ENCODE measurements around the gene ARID5A. TPM values are rescaled to one million over a fixed set of nuclear protein-coding genes. Genes with fewer than 3 reads are reported as not detected.

The ARID5A gene, protein sequence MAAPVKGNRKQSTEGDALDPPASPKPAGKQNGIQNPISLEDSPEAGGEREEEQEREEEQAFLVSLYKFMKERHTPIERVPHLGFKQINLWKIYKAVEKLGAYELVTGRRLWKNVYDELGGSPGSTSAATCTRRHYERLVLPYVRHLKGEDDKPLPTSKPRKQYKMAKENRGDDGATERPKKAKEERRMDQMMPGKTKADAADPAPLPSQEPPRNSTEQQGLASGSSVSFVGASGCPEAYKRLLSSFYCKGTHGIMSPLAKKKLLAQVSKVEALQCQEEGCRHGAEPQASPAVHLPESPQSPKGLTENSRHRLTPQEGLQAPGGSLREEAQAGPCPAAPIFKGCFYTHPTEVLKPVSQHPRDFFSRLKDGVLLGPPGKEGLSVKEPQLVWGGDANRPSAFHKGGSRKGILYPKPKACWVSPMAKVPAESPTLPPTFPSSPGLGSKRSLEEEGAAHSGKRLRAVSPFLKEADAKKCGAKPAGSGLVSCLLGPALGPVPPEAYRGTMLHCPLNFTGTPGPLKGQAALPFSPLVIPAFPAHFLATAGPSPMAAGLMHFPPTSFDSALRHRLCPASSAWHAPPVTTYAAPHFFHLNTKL
- total RNA-seq = 100 to 1,000 TPM in 1 of 4 donors, 10 to 100 TPM in 2, 1 to 10 TPM in 1; 9.8 to 113 (median 18.1) TPM

- TF ChIP-seq POLR2AphosphoS5 (IDR thresholded peaks at IDR 0.05) (peak; percentile 95 to 98 (median 97)), POLR2A (IDR thresholded peaks at IDR 0.05) (peak; percentile 80), EP300 (IDR thresholded peaks at IDR 0.05; ENCODE audit: low read depth) (no peak)
- TF ChIP-seq, protein P1, sequence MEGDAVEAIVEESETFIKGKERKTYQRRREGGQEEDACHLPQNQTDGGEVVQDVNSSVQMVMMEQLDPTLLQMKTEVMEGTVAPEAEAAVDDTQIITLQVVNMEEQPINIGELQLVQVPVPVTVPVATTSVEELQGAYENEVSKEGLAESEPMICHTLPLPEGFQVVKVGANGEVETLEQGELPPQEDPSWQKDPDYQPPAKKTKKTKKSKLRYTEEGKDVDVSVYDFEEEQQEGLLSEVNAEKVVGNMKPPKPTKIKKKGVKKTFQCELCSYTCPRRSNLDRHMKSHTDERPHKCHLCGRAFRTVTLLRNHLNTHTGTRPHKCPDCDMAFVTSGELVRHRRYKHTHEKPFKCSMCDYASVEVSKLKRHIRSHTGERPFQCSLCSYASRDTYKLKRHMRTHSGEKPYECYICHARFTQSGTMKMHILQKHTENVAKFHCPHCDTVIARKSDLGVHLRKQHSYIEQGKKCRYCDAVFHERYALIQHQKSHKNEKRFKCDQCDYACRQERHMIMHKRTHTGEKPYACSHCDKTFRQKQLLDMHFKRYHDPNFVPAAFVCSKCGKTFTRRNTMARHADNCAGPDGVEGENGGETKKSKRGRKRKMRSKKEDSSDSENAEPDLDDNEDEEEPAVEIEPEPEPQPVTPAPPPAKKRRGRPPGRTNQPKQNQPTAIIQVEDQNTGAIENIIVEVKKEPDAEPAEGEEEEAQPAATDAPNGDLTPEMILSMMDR (IDR thresholded peaks at IDR 0.05) = peak; percentile 50 to 80 (median 53)
- Histone ChIP-seq H3K4me1 (peaks cover 33 to 85% (median 70%) of the 10 kb centered on the region in 4 donors), H3K27me3 (no peaks in the 10 kb centered on the region), H3K36me3 (no peaks in the 10 kb centered on the region), H3K4me3 (peak within 1 kb of the TSS; percentile 83 to 99 (median 98)), H3K27ac (peak within 1 kb of the TSS; percentile 97 to 99 (median 99)), H3K9me3 (no peaks in the 10 kb centered on the region)
- in situ Hi-C loops (cut with MboI; ENCODE audit: low pct_ligation_motif_present in 1 of 4, low pct_unique_long_range_greater_than_20kb in 1 of 4, low sequenced_read_pairs in 3 of 4) (no loop called here), intact Hi-C loops (cut with DNase I; ENCODE audit: low total_unique reads) (no loop called here)
- 0 to 1% methylated on average over 13 to 29 of the region's 69 CpGs for WGBS, 2 donors (ENCODE audit: low coverage in 1 of 2)
- DNase-seq = peak; percentile 96
These were observed at the start of gene ARID5A for GRCh38 chr2:96536445-96537065. TSS of gene ARID5A (plus strand) at chr2:96536752. CDS start at chr2:96536827, 75 bp downstream.

DNA sequence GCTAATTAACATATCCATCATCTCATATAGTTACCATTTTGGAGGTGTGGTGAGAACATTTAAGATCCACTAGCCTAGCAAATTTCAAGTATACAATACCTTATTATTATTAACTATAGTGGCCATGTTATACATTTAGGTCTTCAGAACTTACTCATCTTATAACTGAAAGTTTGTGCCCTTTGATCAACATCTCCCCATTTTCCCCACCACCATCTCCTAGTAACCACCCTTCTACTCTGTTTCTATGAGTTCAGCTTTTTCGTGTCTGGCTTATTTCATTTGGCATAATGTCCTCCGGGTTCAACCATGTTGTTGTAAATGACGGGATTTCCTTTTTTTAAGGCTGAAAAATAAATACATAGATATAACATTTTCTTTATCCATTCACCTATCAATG lies 47.3 kb upstream of the ARID5A start:
- no peak overlapping the region for H3K27ac ChIP-seq
- no peaks in the 10 kb centered on the region for H3K27me3 ChIP-seq
- intact Hi-C loops (cut with DNase I; ENCODE audit: low total_unique reads) (no loop called here), in situ Hi-C loops (cut with MboI; ENCODE audit: low pct_ligation_motif_present in 1 of 4, low pct_unique_long_range_greater_than_20kb in 1 of 4, low sequenced_read_pairs in 3 of 4) (no loop called here)
- no peak overlapping the region for H3K4me3 ChIP-seq
- H3K4me1 ChIP-seq = peaks cover 0 to 15% (median 12%) of the 10 kb centered on the region in 4 donors
- TF ChIP-seq POLR2A (IDR thresholded peaks at IDR 0.05) = no peak
- TF ChIP-seq POLR2AphosphoS5 (IDR thresholded peaks at IDR 0.05) = no peak
- no peak for TF ChIP-seq EP300 (IDR thresholded peaks at IDR 0.05; ENCODE audit: low read depth)
- TF ChIP-seq, protein P1 (IDR thresholded peaks at IDR 0.05) = no peak
- H3K9me3 ChIP-seq = no peaks in the 10 kb centered on the region
- WGBS, 2 donors (ENCODE audit: low coverage in 1 of 2) = 79 to 96% methylated on average over 3 of the region's 3 CpGs
- DNase-seq = no peak
- no peaks in the 10 kb centered on the region for H3K36me3 ChIP-seq

DNA sequence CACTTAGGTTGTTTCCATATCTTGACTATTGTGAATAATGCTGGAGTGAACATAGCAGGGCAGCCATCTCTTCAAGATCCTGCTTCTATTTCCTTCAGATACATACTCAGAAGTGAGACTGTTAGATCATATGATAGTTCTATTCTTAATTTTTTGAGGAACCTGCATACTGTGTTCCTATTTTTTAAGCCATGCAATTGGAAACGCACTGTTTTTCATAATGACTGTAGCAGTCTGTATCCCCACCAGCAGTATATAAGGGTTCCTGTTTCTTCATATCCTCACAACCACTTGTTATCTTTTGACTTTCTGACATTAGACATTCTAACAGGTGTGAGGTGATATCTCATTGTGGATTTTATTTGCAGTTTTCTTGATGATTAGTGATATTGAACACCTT lies 46.9 kb upstream of the ARID5A start:
- no peaks in the 10 kb centered on the region for H3K27me3 ChIP-seq
- H3K4me1 ChIP-seq = peaks cover 0 to 15% (median 12%) of the 10 kb centered on the region in 4 donors
- intact Hi-C loops (cut with DNase I; ENCODE audit: low total_unique reads) = no loop called here
- in situ Hi-C loops (cut with MboI; ENCODE audit: low pct_ligation_motif_present in 1 of 4, low pct_unique_long_range_greater_than_20kb in 1 of 4, low sequenced_read_pairs in 3 of 4) = no loop called here
- no peak overlapping the region for H3K27ac ChIP-seq
- DNase-seq = no peak
- H3K9me3 ChIP-seq = no peaks in the 10 kb centered on the region
- H3K4me3 ChIP-seq = no peak overlapping the region
- no peaks in the 10 kb centered on the region for H3K36me3 ChIP-seq
- TF ChIP-seq POLR2AphosphoS5 (IDR thresholded peaks at IDR 0.05) = no peak
- TF ChIP-seq, protein P1 (IDR thresholded peaks at IDR 0.05) = no peak
- no peak for TF ChIP-seq EP300 (IDR thresholded peaks at IDR 0.05; ENCODE audit: low read depth)
- no peak for TF ChIP-seq POLR2A (IDR thresholded peaks at IDR 0.05)
- 83 to 85% methylated on average over 1 of the region's 1 CpG for WGBS, 2 donors (ENCODE audit: low coverage in 1 of 2)
